Measurements from ENCODE around the gene ZNF678.

GRCh38 chr1:227726318-227726717 lies 163.0 kb downstream of the ZNF678 start:
- TF ChIP-seq CTCF (IDR thresholded peaks at IDR 0.05 in 4 of 5, conservative IDR thresholded peaks at IDR 0.05 in 1 of 5) (no peak), POLR2A (IDR thresholded peaks at IDR 0.05) (no peak)
